Pancreas (tissue), 10 donors: ENCODE data around the gene CPO. TPM values are rescaled to one million over a fixed set of nuclear protein-coding genes. Genes with fewer than 3 reads are reported as not detected.

ENCODE experiments used
- ATAC-seq, 4 donors: fragments of 200-7000 bp; cut with Tn5 transposase; one replicate each; pipeline versions ENCODE4 v1.8.0 to v1.9.1; 2020; ENCODE audit warnings: mild to moderate bottlenecking in 4 of 4, moderate library complexity in 4 of 4
- DNase-seq, 6 donors: peaks; one replicate each; pipeline ENCODE4 v3.0.0-alpha.2; 2020
- FAIRE-seq: peaks from 2 replicates; lab custom pipeline; 2012; peaks lifted over from hg19 to GRCh38; lab: Jason Lieb, UNC
- H3K27ac ChIP-seq, 4 donors: fragments of 200-600 bp; sonication (generic); 1 replicate in 3 of 4; 2 replicates in 1 of 4; pipeline versions ENCODE4 v1.5.0 to v1.8.0; 2020
- H3K27me3 ChIP-seq, 4 donors: fragments of 200-600 bp; one replicate each; pipeline ENCODE4 v1.8.0; 2021
- H3K36me3 ChIP-seq, 3 donors: fragments of 200-600 bp; sonication (generic) in 1 of 3; one replicate each; pipeline versions ENCODE4 v1.5.0 to v1.8.0; 2020 to 2021
- H3K4me1 ChIP-seq, 3 donors: fragments of 200-600 bp; one replicate each; pipeline ENCODE4 v1.8.0; 2021
- H3K4me3 ChIP-seq, 4 donors: fragments of 200-600 bp; sonication (generic) in 2 of 4; one replicate each; pipeline versions ENCODE4 v1.5.0 to v1.8.0; 2020 to 2021
- H3K9me3 ChIP-seq, 4 donors: fragments of 200-600 bp; one replicate each; pipeline ENCODE4 v1.8.0; 2021
- WGBS, 2 donors: extraction: QIAGEN DNeasy Blood & Tissue Kit; methylation state at CpG; one replicate each; pipeline ENCODE4 v1.1.7; 2013; 5-methylcytosine and 5-hydroxymethylcytosine counted together
- intact Hi-C, 3 donors: fragments of 100-400 bp; cut with DNase I; formaldehyde crosslinking; loops; one replicate each; pipeline versions ENCODE4 v1.11.1 to v1.14.2; 2022
- polyA plus RNA-seq, 2 donors: library from polyadenylated mRNA; stranded (reverse); fragments of 200-250 nt; gene quantifications; one replicate each; pipeline ENCODE4 v1.2.3, GENCODE V29; 2013
- total RNA-seq, 6 donors: library from RNA; stranded (reverse); fragmentation: NEBNext Ultra II Directional in 4 of 6; extraction: Animal tissue kit (Norgen Biotek cat#: 25700) in 4 of 6; gene quantifications; one replicate each; pipeline versions ENCODE4 v1.2.1 to v1.2.4, GENCODE V29; 2021 to 2023
- TF ChIP-seq, protein P1 (sequence below), 4 donors: fragments of 200-600 bp; sonication (generic) in 3 of 4; IDR thresholded peaks; one replicate each; pipeline versions ENCODE4 v1.5.0 to v1.8.0; 2021; ENCODE audit warnings: antibody characterized with exemption in 4 of 4
- donor health status: healthy with polysubstance abuse.
- donor health status: DM: no; HTN: no; CAD: no; lungs with moderate emphysema.
- donor health status: DM: no; HTN: no; CAD: no.
- donor health status: control.
- donor health status: control.
- donor health status: Bipolar disorder and iron deficiency.
- donor health status: DM: yes; HTN: yes; CAD: no.
- donor health status: DM: no; HTN: no; CAD: no.
- donor health status: DM: no; HTN: no; CAD: no.
- donor health status: DM: yes; HTN: yes; CAD: no.

CPO gene
- total and polyA plus RNA-seq, 8 donors: 0.12 to 1.3 (median 0.16) TPM; not detected in 1

DNA sequence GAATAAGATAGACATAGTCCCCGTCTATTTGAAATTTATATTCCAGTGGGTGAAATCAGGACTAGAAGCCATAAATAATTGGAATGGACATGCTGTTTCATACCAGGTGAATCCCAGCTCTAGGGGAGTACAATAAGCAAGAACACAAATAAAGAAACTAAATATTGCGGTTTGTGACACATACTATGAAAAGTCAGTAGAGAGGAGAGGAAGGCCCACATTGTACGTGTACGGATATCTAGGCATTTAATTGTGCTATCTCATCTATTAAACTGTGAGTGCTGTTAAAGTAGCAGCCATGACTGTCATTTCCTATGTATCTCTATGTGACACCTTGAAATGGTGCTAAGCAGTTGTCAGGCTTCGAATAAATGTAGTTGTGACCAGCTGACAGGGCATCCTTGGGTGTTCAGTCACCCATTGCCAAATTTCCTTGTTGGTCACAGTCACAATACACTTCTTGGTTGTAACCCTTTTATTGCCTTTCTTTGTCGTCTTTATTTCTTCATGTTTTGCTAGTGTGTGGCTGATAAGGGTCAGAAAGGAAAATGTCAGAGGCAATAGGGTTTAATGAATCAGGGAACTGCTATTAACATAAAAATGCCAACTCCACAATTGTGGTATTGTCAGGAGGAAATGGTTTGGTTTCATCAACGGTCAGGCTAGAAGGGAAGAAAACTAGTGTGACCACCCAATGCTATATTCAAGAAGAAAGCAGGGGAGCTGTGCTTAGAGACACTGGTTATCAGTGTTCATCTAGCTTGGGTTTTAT lies 31.5 kb downstream of the CPO start:
- no peak for FAIRE-seq
- TF ChIP-seq, protein P1, sequence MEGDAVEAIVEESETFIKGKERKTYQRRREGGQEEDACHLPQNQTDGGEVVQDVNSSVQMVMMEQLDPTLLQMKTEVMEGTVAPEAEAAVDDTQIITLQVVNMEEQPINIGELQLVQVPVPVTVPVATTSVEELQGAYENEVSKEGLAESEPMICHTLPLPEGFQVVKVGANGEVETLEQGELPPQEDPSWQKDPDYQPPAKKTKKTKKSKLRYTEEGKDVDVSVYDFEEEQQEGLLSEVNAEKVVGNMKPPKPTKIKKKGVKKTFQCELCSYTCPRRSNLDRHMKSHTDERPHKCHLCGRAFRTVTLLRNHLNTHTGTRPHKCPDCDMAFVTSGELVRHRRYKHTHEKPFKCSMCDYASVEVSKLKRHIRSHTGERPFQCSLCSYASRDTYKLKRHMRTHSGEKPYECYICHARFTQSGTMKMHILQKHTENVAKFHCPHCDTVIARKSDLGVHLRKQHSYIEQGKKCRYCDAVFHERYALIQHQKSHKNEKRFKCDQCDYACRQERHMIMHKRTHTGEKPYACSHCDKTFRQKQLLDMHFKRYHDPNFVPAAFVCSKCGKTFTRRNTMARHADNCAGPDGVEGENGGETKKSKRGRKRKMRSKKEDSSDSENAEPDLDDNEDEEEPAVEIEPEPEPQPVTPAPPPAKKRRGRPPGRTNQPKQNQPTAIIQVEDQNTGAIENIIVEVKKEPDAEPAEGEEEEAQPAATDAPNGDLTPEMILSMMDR (IDR thresholded peaks at IDR 0.05): no peak
- no peak for DNase-seq
- intact Hi-C loops: no loop called here
- peak in 1 of 4 donors; percentile 30 for ATAC-seq
- no peaks in the 10 kb centered on the region for H3K9me3 ChIP-seq
- WGBS, 2 donors: 73 to 81% methylated on average over 7 of the region's 7 CpGs
- H3K27me3 ChIP-seq: no peaks in the 10 kb centered on the region
- H3K4me1 ChIP-seq: peaks cover 0 to 5% (median 0%) of the 10 kb centered on the region in 3 donors
- H3K4me3 ChIP-seq: no peak overlapping the region
- no peaks in the 10 kb centered on the region for H3K36me3 ChIP-seq
- H3K27ac ChIP-seq: no peak overlapping the region

DNA sequence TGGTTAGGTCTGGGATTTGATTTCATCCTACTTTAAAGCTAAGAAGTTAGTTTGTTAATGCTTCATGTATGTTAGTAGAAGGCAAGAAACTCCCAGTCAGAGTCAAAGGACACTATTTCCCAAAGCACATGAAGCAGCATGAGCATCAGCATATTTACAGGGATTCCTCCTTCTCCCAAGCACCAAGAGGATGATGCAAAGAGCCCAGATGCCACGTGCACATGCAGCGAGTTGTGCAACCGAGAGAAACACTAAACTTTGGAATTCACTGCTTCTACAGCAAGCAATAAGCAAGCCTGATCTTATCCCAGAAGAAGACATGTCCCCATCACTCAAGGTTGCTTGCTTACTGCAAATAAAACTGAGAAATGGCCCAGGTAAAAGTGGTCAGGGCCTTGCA lies 32.5 kb downstream of the CPO start:
- DNase-seq (no peak), FAIRE-seq (no peak), ATAC-seq (peak in 2 of 4 donors; percentile 35 to 71)
- Histone ChIP-seq H3K36me3 (no peaks in the 10 kb centered on the region), H3K27me3 (no peaks in the 10 kb centered on the region), H3K4me1 (peaks cover 0 to 5% (median 0%) of the 10 kb centered on the region in 3 donors), H3K9me3 (no peaks in the 10 kb centered on the region), H3K27ac (no peak overlapping the region), H3K4me3 (no peak overlapping the region)
- WGBS, 2 donors: 65 to 78% methylated on average over 3 of the region's 3 CpGs
- TF ChIP-seq, protein P1 (IDR thresholded peaks at IDR 0.05): no peak
- intact Hi-C loops: no loop called here

DNA sequence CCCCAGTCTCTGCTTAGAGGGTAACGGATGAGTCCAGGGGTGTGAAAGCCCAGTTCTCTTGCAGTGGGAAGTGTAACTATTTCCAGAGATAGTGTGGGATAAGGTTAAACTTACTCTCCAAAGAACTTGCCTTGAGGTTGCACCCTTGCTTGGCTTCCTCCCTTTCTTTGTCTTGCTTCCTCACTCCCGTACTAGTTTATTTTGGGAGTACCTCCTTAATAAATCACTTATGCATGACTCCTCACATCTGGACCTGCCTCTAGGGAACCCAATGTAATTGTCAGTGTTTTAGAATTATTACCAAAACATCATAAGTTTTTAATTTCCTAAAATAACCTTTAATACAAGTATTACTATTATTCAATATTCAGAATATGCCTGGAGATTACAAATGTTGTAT lies 35.2 kb downstream of the CPO start:
- Histone ChIP-seq H3K27ac (no peak overlapping the region), H3K27me3 (no peaks in the 10 kb centered on the region), H3K4me3 (no peak overlapping the region), H3K4me1 (no peaks in the 10 kb centered on the region), H3K9me3 (no peaks in the 10 kb centered on the region), H3K36me3 (no peaks in the 10 kb centered on the region)
- TF ChIP-seq, protein P1 (IDR thresholded peaks at IDR 0.05): no peak
- no peak for FAIRE-seq
- ATAC-seq: no peak
- intact Hi-C loops: no loop called here
- WGBS, 2 donors: 76 to 84% methylated on average over 2 of the region's 2 CpGs
- no peak for DNase-seq

DNA sequence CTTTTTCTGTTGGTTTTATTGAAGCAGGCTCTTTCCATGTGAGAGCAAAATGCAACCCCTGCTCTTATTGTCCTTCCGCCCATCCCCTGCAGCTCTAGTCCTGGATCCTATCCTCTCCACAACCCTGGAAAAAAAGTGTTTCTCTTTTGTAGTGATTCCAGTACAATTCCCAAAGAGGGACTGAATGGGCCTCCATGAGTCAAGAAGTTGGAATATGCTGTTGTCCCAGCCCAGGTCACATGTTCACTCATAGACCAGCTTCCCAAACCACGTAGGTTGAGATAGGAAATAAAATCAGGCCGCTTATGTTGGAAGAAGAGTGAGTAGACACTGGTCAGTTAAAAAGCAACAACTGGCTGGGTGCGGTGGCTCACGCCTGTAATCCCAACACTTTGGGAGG lies 39.4 kb downstream of the CPO start:
- H3K27me3 ChIP-seq: no peaks in the 10 kb centered on the region
- no peaks in the 10 kb centered on the region for H3K9me3 ChIP-seq
- ATAC-seq (no peak), FAIRE-seq (no peak), DNase-seq (no peak)
- TF ChIP-seq, protein P1 (IDR thresholded peaks at IDR 0.05): no peak
- H3K27ac ChIP-seq: no peak overlapping the region
- H3K4me1 ChIP-seq: no peaks in the 10 kb centered on the region
- intact Hi-C loops: no loop called here
- H3K4me3 ChIP-seq: no peak overlapping the region
- no peaks in the 10 kb centered on the region for H3K36me3 ChIP-seq
- 77 to 84% methylated on average over 5 of the region's 5 CpGs for WGBS, 2 donors

DNA sequence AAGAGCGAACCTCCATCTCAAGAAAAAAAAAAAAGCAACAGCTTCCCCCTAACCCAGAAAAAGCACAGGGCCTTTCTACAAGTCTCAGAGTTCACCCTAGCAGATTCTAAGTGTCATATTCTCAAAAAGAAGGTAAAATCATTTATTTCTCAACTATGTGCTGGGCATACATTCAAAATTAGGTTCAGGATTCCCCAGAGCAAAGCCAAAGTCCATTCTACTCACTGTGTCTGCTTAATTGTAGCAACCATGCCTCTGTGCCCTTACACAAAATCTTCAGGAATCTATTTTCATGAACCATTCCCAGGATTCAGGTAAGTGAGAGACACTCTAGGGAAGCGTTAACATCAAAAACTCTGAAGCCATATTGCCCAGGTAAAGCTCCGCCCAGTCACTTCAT lies 40.0 kb downstream of the CPO start:
- intact Hi-C loops: no loop called here
- 80 to 95% methylated on average over 3 of the region's 3 CpGs for WGBS, 2 donors
- no peaks in the 10 kb centered on the region for H3K27me3 ChIP-seq
- no peak overlapping the region for H3K4me3 ChIP-seq
- DNase-seq: no peak
- no peak overlapping the region for H3K27ac ChIP-seq
- TF ChIP-seq, protein P1 (IDR thresholded peaks at IDR 0.05): no peak
- no peak for FAIRE-seq
- H3K9me3 ChIP-seq: no peaks in the 10 kb centered on the region
- no peaks in the 10 kb centered on the region for H3K36me3 ChIP-seq
- no peaks in the 10 kb centered on the region for H3K4me1 ChIP-seq
- ATAC-seq: no peak
